Measurements from ENCODE around the gene CITED1.
A peak's percentile ranks its signal among the peaks of the same experiment; 100 is the strongest.

The CITED1 gene

GRCh38 chrX:72308566-72309296 lies 3.0 kb upstream of the CITED1 start:
- no peak for FAIRE-seq

- no peak for FAIRE-seq
These were observed 2.5 kb upstream of the CITED1 start for GRCh38 chrX:72308209-72308565.

- no peak for FAIRE-seq
These were observed 1.9 kb upstream of the CITED1 start for GRCh38 chrX:72307646-72308051.

GRCh38 chrX:72306851-72307645 lies 1.3 kb upstream of the CITED1 start:
- FAIRE-seq, result no peak

GRCh38 chrX:72306085-72306801 lies 529 bp upstream of the CITED1 start:
- no peak for FAIRE-seq

- FAIRE-seq, result no peak
These were observed 837 bp downstream of the CITED1 start for GRCh38 chrX:72304877-72305276.

- FAIRE-seq, result no peak
These were observed 3.9 kb downstream of the CITED1 start for GRCh38 chrX:72301781-72302180.

- no peak for FAIRE-seq
These were observed 5.7 kb downstream of the CITED1 start for GRCh38 chrX:72299891-72300630.

- FAIRE-seq, result no peak
These were observed 7.6 kb downstream of the CITED1 start for GRCh38 chrX:72297953-72298730.

GRCh38 chrX:72296991-72297390 lies 8.7 kb downstream of the CITED1 start:
- FAIRE-seq, result peak; percentile 83

GRCh38 chrX:72295745-72296144 lies 10.0 kb downstream of the CITED1 start:
- FAIRE-seq, result no peak

GRCh38 chrX:72294497-72294896 lies 11.2 kb downstream of the CITED1 start:
- peak; percentile 89 for FAIRE-seq

- FAIRE-seq, result no peak
These were observed 23.4 kb downstream of the CITED1 start for GRCh38 chrX:72282302-72282701.

- FAIRE-seq, result no peak
These were observed 25.3 kb downstream of the CITED1 start for GRCh38 chrX:72280321-72280845.

GRCh38 chrX:72276478-72276953 lies 29.2 kb downstream of the CITED1 start:
- FAIRE-seq, result peak; percentile 24

GRCh38 chrX:72274526-72274925 lies 31.2 kb downstream of the CITED1 start:
- no peak for FAIRE-seq

- no peak for FAIRE-seq
These were observed 32.0 kb downstream of the CITED1 start for GRCh38 chrX:72273718-72274117.

GRCh38 chrX:72272868-72273267 lies 32.8 kb downstream of the CITED1 start:
- no peak for FAIRE-seq

- FAIRE-seq, result no peak
These were observed 33.9 kb downstream of the CITED1 start for GRCh38 chrX:72271812-72272211.

- FAIRE-seq, result no peak
These were observed 34.5 kb downstream of the CITED1 start for GRCh38 chrX:72271091-72271788.

- FAIRE-seq, result no peak
These were observed 35.3 kb downstream of the CITED1 start for GRCh38 chrX:72270316-72270866.
